SK-N-SH (cell line): ENCODE measurements around the gene ERC2. TPM values are rescaled to one million over a fixed set of nuclear protein-coding genes. Genes with fewer than 3 reads are reported as not detected.

Experiments
- CTCF ChIA-PET: fragments of 300-600, 350-600 bp; formaldehyde crosslinking; extraction: SDS; loops from one replicate; lab custom pipeline; 2021; lab: Yijun Ruan, JAX
- POLR2A ChIA-PET: fragments of 350-600 bp; sonication (Branson Sonifier 250); formaldehyde crosslinking; extraction: SDS; loops from one replicate; lab custom pipeline; 2020; ENCODE audit warnings: antibody characterized with exemption, inconsistent platforms; lab: Yijun Ruan, JAX
- DNase-seq: peaks from one replicate; pipeline ENCODE4 v3.0.0; 2012
- H2AFZ ChIP-seq: fragments of 200-600 bp; sonication (generic); 2 replicates; pipeline ENCODE4 v1.8.1; 2016; ENCODE audit warnings: antibody characterized with exemption, mild to moderate bottlenecking, low read depth
- H3F3A ChIP-seq: fragments of 200-600 bp; sonication (generic); replicated peaks from 2 replicates; pipeline ENCODE3; 2016; ENCODE audit warnings: antibody characterized with exemption, mild to moderate bottlenecking; ENCODE audit not compliant: insufficient read depth
- H3K27ac ChIP-seq, 2 experiments: fragments of 200-500 bp in 1 of 2; fragments of 200-600 bp in 1 of 2; sonication (Bioruptor generic) in 1 of 2; sonication (generic), shearing (Covaris generic) in 1 of 2; 2 replicates each; pipeline versions ENCODE4 v1.5.1 to v1.6.1; 2014 to 2016; ENCODE audit warnings: low read depth in 2 of 2, inconsistent platforms in 1 of 2, low read length in 1 of 2, mild to moderate bottlenecking in 1 of 2, mixed read lengths in 1 of 2
- H3K27me3 ChIP-seq: fragments of 200-600 bp; sonication (generic), shearing (Covaris generic); 2 replicates; pipeline ENCODE4 v1.6.1; 2016; ENCODE audit warnings: mixed run types; ENCODE audit not compliant: insufficient read depth
- H3K36me3 ChIP-seq, 2 experiments: fragments of 200-500 bp in 1 of 2; fragments of 200-600 bp in 1 of 2; sonication (Bioruptor generic) in 1 of 2; sonication (generic) in 1 of 2; replicated peaks in 1 of 2; 2 replicates each; pipeline versions ENCODE3 to v1.5.1; 2014 to 2016; ENCODE audit warnings: low read length in 1 of 2, mild to moderate bottlenecking in 1 of 2; ENCODE audit not compliant: insufficient read depth in 2 of 2, control insufficient read depth in 1 of 2
- H3K4me1 ChIP-seq, 2 experiments: fragments of 200-500 bp in 1 of 2; fragments of 200-600 bp in 1 of 2; sonication (Bioruptor generic) in 1 of 2; sonication (generic), shearing (Covaris generic) in 1 of 2; 2 replicates each; pipeline versions ENCODE4 v1.5.1 to v1.6.1; 2014 to 2016; ENCODE audit warnings: low read depth in 1 of 2, low read length in 1 of 2, mixed run types in 1 of 2; ENCODE audit not compliant: insufficient read depth in 2 of 2, control insufficient read depth in 1 of 2
- H3K4me2 ChIP-seq: fragments of 200-600 bp; sonication (generic), shearing (Covaris generic); 2 replicates; pipeline ENCODE4 v1.6.1; 2017; ENCODE audit warnings: mixed run types
- H3K4me3 ChIP-seq, 2 experiments: fragments of 200-500 bp in 1 of 2; fragments of 200-600 bp in 1 of 2; sonication (Bioruptor generic) in 1 of 2; sonication (generic), shearing (Covaris generic) in 1 of 2; 2 replicates each; pipeline versions ENCODE4 v1.5.1 to v1.8.1; 2014 to 2016; ENCODE audit warnings: low read depth in 2 of 2, inconsistent platforms in 1 of 2, low read length in 1 of 2, mild to moderate bottlenecking in 1 of 2, mixed read lengths in 1 of 2, moderate library complexity in 1 of 2
- H3K79me2 ChIP-seq: fragments of 200-600 bp; sonication (generic); 2 replicates; pipeline ENCODE4 v1.8.1; 2017; ENCODE audit warnings: mild to moderate bottlenecking; ENCODE audit not compliant: insufficient read depth
- H3K9ac ChIP-seq: fragments of 200-600 bp; sonication (generic); 2 replicates; pipeline ENCODE4 v1.6.1; 2017; ENCODE audit warnings: mixed run types
- H3K9me2 ChIP-seq: fragments of 200-600 bp; sonication (generic); 2 replicates; pipeline ENCODE4 v1.6.1; 2017; ENCODE audit warnings: mixed run types
- H3K9me3 ChIP-seq: fragments of 200-600 bp; sonication (generic); 2 replicates; pipeline ENCODE4 v1.6.1; 2017; ENCODE audit warnings: mixed run types, mild to moderate bottlenecking, moderate library complexity
- H4K20me1 ChIP-seq: fragments of 200-600 bp; sonication (generic); 2 replicates; pipeline ENCODE4 v1.6.1; 2017; ENCODE audit warnings: mild to moderate bottlenecking, mixed run types; ENCODE audit not compliant: insufficient read depth
- FOSL2 ChIP-seq: IDR thresholded peaks from 2 replicates; pipeline ENCODE4 v1.4.0; 2012; ENCODE audit warnings: low read depth, mild to moderate bottlenecking, moderate library complexity, borderline replicate concordance
- FOXJ3 ChIP-seq: sonication (generic); formaldehyde crosslinking; IDR thresholded peaks from 2 replicates; pipeline ENCODE4 v1.5.1; 2020; ENCODE audit warnings: mild to moderate bottlenecking, missing genetic modification reagents
- FOXM1 ChIP-seq: IDR thresholded peaks from 2 replicates; pipeline ENCODE4 v1.4.0; 2012; ENCODE audit warnings: low read depth, mild to moderate bottlenecking
- GABPA ChIP-seq: IDR thresholded peaks from 2 replicates; pipeline ENCODE4 v1.4.0; 2012; ENCODE audit warnings: low read depth, mild to moderate bottlenecking
- MXI1 ChIP-seq: IDR thresholded peaks from 2 replicates; pipeline ENCODE4 v1.6.1; 2012; ENCODE audit warnings: mild to moderate bottlenecking, low read depth, low read length, improper control_type of control experiment
- POLR2AphosphoS5 ChIP-seq: IDR thresholded peaks from 2 replicates; pipeline ENCODE4 v1.6.1; 2012; ENCODE audit warnings: low read depth, low read length
- REST ChIP-seq: IDR thresholded peaks from 2 replicates; pipeline ENCODE4 v1.6.1; 2012; ENCODE audit warnings: mild to moderate bottlenecking, low read depth, low read length, moderate library complexity
- RXRA ChIP-seq: IDR thresholded peaks from 2 replicates; pipeline ENCODE4 v1.4.0; 2012; ENCODE audit warnings: low read depth, mild to moderate bottlenecking, borderline replicate concordance
- SIN3A ChIP-seq: IDR thresholded peaks from 2 replicates; pipeline ENCODE4 v1.6.1; 2012; ENCODE audit warnings: low read depth, mild to moderate bottlenecking, low read length, moderate library complexity, borderline replicate concordance
- SMC3 ChIP-seq: IDR thresholded peaks from 2 replicates; pipeline ENCODE4 v1.6.1; 2012; ENCODE audit warnings: low read depth, low read length, improper control_type of control experiment
- TAF1 ChIP-seq: IDR thresholded peaks from 2 replicates; pipeline ENCODE4 v1.6.1; 2012; ENCODE audit warnings: low read depth, mild to moderate bottlenecking, low read length, moderate library complexity, borderline replicate concordance
- TEAD4 ChIP-seq: IDR thresholded peaks from 2 replicates; pipeline ENCODE4 v1.4.0; 2012; ENCODE audit warnings: mild to moderate bottlenecking, borderline replicate concordance; ENCODE audit not compliant: insufficient read depth
- USF1 ChIP-seq: IDR thresholded peaks from 2 replicates; pipeline ENCODE4 v1.4.0; 2012; ENCODE audit warnings: low read depth, borderline replicate concordance
- USF2 ChIP-seq: fragments of 150-350 bp; IDR thresholded peaks from 2 replicates; pipeline ENCODE4 v1.6.1; 2017; ENCODE audit warnings: antibody characterized with exemption, low read length, low read depth, borderline replicate concordance
- YY1 ChIP-seq: IDR thresholded peaks from 2 replicates; pipeline ENCODE4 v1.4.0; 2012; ENCODE audit warnings: low read depth, mild to moderate bottlenecking
- WGBS: methylation state at CpG from one replicate; pipeline ENCODE4 v1.1.6; 2017; ENCODE audit warnings: low lambda C conversion rate; 5-methylcytosine and 5-hydroxymethylcytosine counted together
- polyA plus RNA-seq, 3 experiments: library from polyadenylated mRNA; depleted of rRNA; stranded (reverse); fragments of >200 nt; gene quantifications; 2 replicates each; pipeline ENCODE4 v1.2.3, GENCODE V29; 2012

Gene ERC2
- polyA plus RNA-seq, 1 of the 3 experiments (the other 2 are of a cell fraction), result 1.6 TPM

DNA sequence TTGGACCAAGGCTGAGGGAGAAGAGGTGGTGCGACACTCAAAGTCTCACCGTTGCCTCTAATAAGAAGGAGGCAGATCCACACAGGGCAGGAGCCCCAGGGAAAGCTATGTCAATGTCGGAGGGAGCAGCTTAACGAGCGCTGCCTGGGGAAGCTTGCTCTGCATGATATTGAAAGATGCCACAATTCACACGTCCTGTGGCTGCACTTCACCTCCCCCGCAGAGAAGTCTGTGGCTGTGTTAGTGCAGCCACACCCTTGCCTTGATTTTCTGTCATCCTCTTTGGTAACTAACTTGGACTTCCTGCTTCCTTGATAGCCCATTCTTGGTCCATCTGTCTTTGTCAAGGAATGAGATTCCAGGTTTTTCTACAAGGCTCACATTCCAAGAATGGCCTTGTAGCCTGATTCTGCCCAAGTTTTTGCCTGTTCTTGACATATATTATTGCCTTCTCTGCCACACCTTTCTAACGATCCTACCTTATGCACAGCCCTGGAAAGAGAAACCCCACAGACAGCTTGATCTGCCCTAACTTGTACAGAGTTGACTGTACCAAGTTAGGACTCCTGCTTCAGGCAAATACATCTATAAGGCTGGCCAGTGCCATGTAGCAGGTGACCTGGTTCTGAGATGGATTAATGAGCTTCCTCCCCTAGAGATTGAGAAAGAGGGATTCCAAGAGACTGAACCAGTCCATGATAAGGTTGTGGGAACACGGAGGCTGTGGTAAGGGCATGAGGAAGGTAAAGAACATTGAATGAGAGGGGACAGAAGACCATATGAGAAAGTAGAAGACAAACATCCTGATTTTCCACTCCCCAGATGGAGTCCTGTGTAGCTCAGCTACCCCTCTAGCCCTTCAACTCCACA is 828.1 kb downstream of the ERC2 start:
- Histone ChIP-seq H3K9ac (no peak overlapping the region), H3F3A (no peaks in the 10 kb centered on the region), H3K4me3 (no peak overlapping the region), H3K9me3 (no peaks in the 10 kb centered on the region), H3K4me1 (no peaks in the 10 kb centered on the region), H4K20me1 (no peaks in the 10 kb centered on the region), H3K27ac (no peak overlapping the region), H2AFZ (no peak overlapping the region), H3K9me2 (no peaks in the 10 kb centered on the region), H3K36me3 (no peaks in the 10 kb centered on the region), H3K79me2 (no peaks in the 10 kb centered on the region), H3K4me2 (no peak overlapping the region), H3K27me3 (no peaks in the 10 kb centered on the region)
- DNase-seq, result no peak
- CTCF ChIA-PET, result no interaction called here
- POLR2A ChIA-PET, result no interaction called here
- TF ChIP-seq FOSL2 (no peak), POLR2AphosphoS5 (no peak), GABPA (no peak), FOXJ3 (CRISPR knock-in tag) (no peak), TEAD4 (no peak), REST (no peak), SMC3 (no peak), MXI1 (no peak), TAF1 (no peak), RXRA (no peak), USF1 (no peak), FOXM1 (no peak), USF2 (no peak), SIN3A (no peak), YY1 (no peak)
- WGBS, result 73% methylated on average over 9 of the region's 9 CpGs
